ENCODE results near the gene BCL2. TPM values are rescaled to one million over a fixed set of nuclear protein-coding genes. Genes with fewer than 3 reads are reported as not detected.

The BCL2 gene
- total RNA-seq, 1 experiment from 2014 or later: 1.5 TPM

DNA sequence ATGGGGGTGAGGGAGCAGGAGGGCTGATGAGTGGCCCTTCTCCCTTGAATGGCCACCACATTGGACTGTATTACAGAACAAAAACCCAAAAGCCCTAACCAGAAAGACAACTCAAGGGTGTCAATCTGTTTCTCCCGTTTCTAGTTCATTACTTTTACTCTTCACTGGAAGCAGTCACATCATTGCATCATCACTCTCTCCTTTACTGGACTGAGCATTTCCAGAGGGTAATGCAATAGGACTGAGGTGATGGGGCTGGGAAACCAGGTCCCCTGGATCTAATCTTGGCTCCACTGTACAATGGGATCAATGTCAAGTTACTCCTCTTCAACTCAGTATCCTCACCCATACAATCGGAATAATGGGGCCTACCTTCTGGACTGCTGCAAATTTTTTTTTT is 56.1 kb downstream of the BCL2 start:
- no peaks in the 10 kb centered on the region for H3F3A ChIP-seq (ENCODE audit: low read length, unreplicated experiment)
- no peaks in the 10 kb centered on the region for H3K79me2 ChIP-seq (ENCODE audit: low read length)
- BruUV-seq (replicated peaks): no TSS peak
- H4K20me1 ChIP-seq (ENCODE audit: low read length): no peaks in the 10 kb centered on the region
- H2AFZ ChIP-seq (ENCODE audit: low read length): no peak overlapping the region
- 0 out of 2 replicates have a peak, but pooled peaks cover 5% of the 10 kb centered on the region for H3K27me3 ChIP-seq (ENCODE audit: low read length)
- H3K9ac ChIP-seq (ENCODE audit: low read length): no peak overlapping the region
- ATAC-seq (no peak), DNase-seq (no peak)
- no peak overlapping the region for H3K4me3 ChIP-seq (ENCODE audit: low read length)
- no peaks in the 10 kb centered on the region for H3K9me3 ChIP-seq (ENCODE audit: low read length)
- no peak overlapping the region for H3K27ac ChIP-seq (ENCODE audit: low read length)
- TF ChIP-seq EZH2phosphoT487 (IDR thresholded peaks at IDR 0.05; ENCODE audit: borderline replicate concordance, low read length) (no peak), EZH2 (IDR thresholded peaks at IDR 0.05; ENCODE audit: low read length, unreplicated experiment) (no peak)
- TF ChIP-seq, protein P1, sequence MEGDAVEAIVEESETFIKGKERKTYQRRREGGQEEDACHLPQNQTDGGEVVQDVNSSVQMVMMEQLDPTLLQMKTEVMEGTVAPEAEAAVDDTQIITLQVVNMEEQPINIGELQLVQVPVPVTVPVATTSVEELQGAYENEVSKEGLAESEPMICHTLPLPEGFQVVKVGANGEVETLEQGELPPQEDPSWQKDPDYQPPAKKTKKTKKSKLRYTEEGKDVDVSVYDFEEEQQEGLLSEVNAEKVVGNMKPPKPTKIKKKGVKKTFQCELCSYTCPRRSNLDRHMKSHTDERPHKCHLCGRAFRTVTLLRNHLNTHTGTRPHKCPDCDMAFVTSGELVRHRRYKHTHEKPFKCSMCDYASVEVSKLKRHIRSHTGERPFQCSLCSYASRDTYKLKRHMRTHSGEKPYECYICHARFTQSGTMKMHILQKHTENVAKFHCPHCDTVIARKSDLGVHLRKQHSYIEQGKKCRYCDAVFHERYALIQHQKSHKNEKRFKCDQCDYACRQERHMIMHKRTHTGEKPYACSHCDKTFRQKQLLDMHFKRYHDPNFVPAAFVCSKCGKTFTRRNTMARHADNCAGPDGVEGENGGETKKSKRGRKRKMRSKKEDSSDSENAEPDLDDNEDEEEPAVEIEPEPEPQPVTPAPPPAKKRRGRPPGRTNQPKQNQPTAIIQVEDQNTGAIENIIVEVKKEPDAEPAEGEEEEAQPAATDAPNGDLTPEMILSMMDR (conservative IDR thresholded peaks at IDR 0.05; ENCODE audit: low read depth, low read length): no peak
- ChIA-PET POLR2A (ENCODE audit: unreplicated experiment) (no interaction called here), CTCF (no interaction called here)
- no peak overlapping the region for H3K4me2 ChIP-seq (ENCODE audit: low read length)
- intact Hi-C loops (cut with micrococcal nuclease): no loop called here
- H3K4me1 ChIP-seq (ENCODE audit: insufficient read depth, low read length): peaks cover 15% of the 10 kb centered on the region
- no peaks in the 10 kb centered on the region for H3K36me3 ChIP-seq (ENCODE audit: low read depth, low read length)
- H3K9me2 ChIP-seq (replicated peaks; ENCODE audit: low read length): no peaks in the 10 kb centered on the region

GRCh38 chr18:63262369-63263335 is 56.9 kb downstream of the BCL2 start:
- Histone ChIP-seq H3K9ac (ENCODE audit: low read length) (no peak overlapping the region), H3K4me3 (ENCODE audit: low read length) (no peak overlapping the region), H4K20me1 (ENCODE audit: low read length) (no peaks in the 10 kb centered on the region), H3F3A (ENCODE audit: low read length, unreplicated experiment) (no peaks in the 10 kb centered on the region), H3K36me3 (ENCODE audit: low read depth, low read length) (no peaks in the 10 kb centered on the region), H3K79me2 (ENCODE audit: low read length) (no peaks in the 10 kb centered on the region), H3K9me2 (replicated peaks; ENCODE audit: low read length) (no peaks in the 10 kb centered on the region), H2AFZ (ENCODE audit: low read length) (no peak overlapping the region), H3K4me2 (ENCODE audit: low read length) (no peak overlapping the region), H3K9me3 (ENCODE audit: low read length) (no peaks in the 10 kb centered on the region), H3K27me3 (ENCODE audit: low read length) (0 out of 2 replicates have a peak, but pooled peaks cover 5% of the 10 kb centered on the region), H3K4me1 (ENCODE audit: insufficient read depth, low read length) (peaks cover 21% of the 10 kb centered on the region), H3K27ac (ENCODE audit: low read length) (no peak overlapping the region)
- ATAC-seq (no peak), DNase-seq (no peak)
- POLR2A ChIA-PET (ENCODE audit: unreplicated experiment): no interaction called here
- TF ChIP-seq, protein P1 (conservative IDR thresholded peaks at IDR 0.05; ENCODE audit: low read depth, low read length): no peak
- TF ChIP-seq EZH2 (IDR thresholded peaks at IDR 0.05; ENCODE audit: low read length, unreplicated experiment): no peak
- TF ChIP-seq EZH2phosphoT487 (IDR thresholded peaks at IDR 0.05; ENCODE audit: borderline replicate concordance, low read length): no peak
- no TSS peak for BruUV-seq (replicated peaks)
- CTCF ChIA-PET: no interaction called here
- intact Hi-C loops (cut with micrococcal nuclease): no loop called here

DNA sequence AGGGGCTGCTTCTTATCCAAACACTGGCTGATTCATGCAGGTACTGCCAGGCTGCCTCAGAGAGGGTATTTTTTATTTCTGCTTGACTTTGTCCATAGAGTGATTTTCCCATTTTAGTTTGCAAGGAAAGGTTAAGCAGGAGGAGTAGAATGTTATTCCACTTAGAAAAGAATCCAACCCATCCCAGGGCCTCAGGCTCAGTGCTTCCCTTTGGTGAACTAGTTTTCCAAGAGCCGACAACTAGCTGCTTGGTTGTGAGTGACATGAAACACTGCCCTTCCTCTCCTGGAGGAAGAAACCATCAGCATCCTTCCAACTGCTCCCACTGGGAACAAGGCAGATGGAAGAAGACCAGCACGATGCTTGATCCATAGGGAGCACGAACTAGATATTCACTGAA is 58.5 kb downstream of the BCL2 start:
- Histone ChIP-seq H3K4me1 (ENCODE audit: insufficient read depth, low read length) (peaks cover 21% of the 10 kb centered on the region), H3F3A (ENCODE audit: low read length, unreplicated experiment) (no peaks in the 10 kb centered on the region), H3K9ac (ENCODE audit: low read length) (no peak overlapping the region), H3K9me2 (replicated peaks; ENCODE audit: low read length) (no peaks in the 10 kb centered on the region), H3K36me3 (ENCODE audit: low read depth, low read length) (no peaks in the 10 kb centered on the region), H3K9me3 (ENCODE audit: low read length) (no peaks in the 10 kb centered on the region), H4K20me1 (ENCODE audit: low read length) (no peaks in the 10 kb centered on the region), H3K79me2 (ENCODE audit: low read length) (no peaks in the 10 kb centered on the region), H3K27me3 (ENCODE audit: low read length) (0 out of 2 replicates have a peak, but pooled peaks cover 5% of the 10 kb centered on the region), H3K27ac (ENCODE audit: low read length) (no peak overlapping the region), H2AFZ (ENCODE audit: low read length) (no peak overlapping the region), H3K4me2 (ENCODE audit: low read length) (no peak overlapping the region), H3K4me3 (ENCODE audit: low read length) (no peak overlapping the region)
- BruUV-seq (replicated peaks): no TSS peak
- ATAC-seq: no peak
- TF ChIP-seq EZH2phosphoT487 (IDR thresholded peaks at IDR 0.05; ENCODE audit: borderline replicate concordance, low read length) (no peak), EZH2 (IDR thresholded peaks at IDR 0.05; ENCODE audit: low read length, unreplicated experiment) (no peak)
- TF ChIP-seq, protein P1 (conservative IDR thresholded peaks at IDR 0.05; ENCODE audit: low read depth, low read length): no peak
- intact Hi-C loops (cut with micrococcal nuclease): no loop called here
- POLR2A ChIA-PET (ENCODE audit: unreplicated experiment): no interaction called here
- DNase-seq: no peak
- CTCF ChIA-PET: no interaction called here
